Measurements from ENCODE around the gene COQ6. TPM values are rescaled to one million over a fixed set of nuclear protein-coding genes. Genes with fewer than 3 reads are reported as not detected.

COQ6 gene
- polyA plus RNA-seq, 1 donor from 2014 or later, result 82.3 TPM

DNA sequence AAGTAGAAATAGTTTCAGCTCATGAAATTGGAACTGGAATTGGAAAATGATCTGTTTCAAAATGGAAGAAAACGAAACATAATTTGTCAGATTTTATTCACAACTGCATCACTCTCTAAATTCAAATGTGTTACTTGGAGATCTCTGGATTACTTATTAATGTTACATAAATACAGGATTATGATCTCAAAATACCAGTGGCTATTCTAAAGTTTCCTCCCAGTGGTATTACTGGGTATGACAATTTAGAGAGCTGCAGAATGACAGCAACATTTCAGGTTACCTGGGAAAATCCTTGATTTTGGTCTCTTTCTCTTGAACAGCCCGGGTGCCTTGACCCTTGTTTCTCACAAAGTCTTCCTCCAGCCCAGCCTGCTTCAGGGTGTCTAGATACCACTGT is 14.4 kb upstream of the COQ6 start:
- no peak overlapping the region for H3K4me2 ChIP-seq (ENCODE audit: low read length)
- H3F3A ChIP-seq (ENCODE audit: insufficient read depth, low read length, poor library complexity, severe bottlenecking), result no peaks in the 10 kb centered on the region
- TF ChIP-seq CTCF (IDR thresholded peaks at IDR 0.05; ENCODE audit: poor library complexity, severe bottlenecking), result peak; percentile 36
- TF ChIP-seq REST (IDR thresholded peaks at IDR 0.05; ENCODE audit: borderline replicate concordance), result no peak
- H3K9ac ChIP-seq (ENCODE audit: low read length), result no peak overlapping the region
- no peak overlapping the region for H3K27ac ChIP-seq (ENCODE audit: low read length)
- H3K4me3 ChIP-seq (ENCODE audit: low read length), result no peak overlapping the region
- no peaks in the 10 kb centered on the region for H3K9me2 ChIP-seq (ENCODE audit: insufficient read depth, low read length)
- H3K27me3 ChIP-seq (ENCODE audit: insufficient read depth, low read depth, low read length), result no peaks in the 10 kb centered on the region
- no peak overlapping the region for H2AFZ ChIP-seq (ENCODE audit: low read depth, low read length)
- no peaks in the 10 kb centered on the region for H3K9me3 ChIP-seq (ENCODE audit: low read length)
- peaks cover 12% of the 10 kb centered on the region for H3K36me3 ChIP-seq (ENCODE audit: insufficient read depth, low read length)
- no peaks in the 10 kb centered on the region for H3K79me2 ChIP-seq (replicated peaks; ENCODE audit: insufficient read depth, low read length)
- H4K20me1 ChIP-seq (ENCODE audit: insufficient read depth), result no peaks in the 10 kb centered on the region

GRCh38 chr14:73936548-73936947 is 13.6 kb upstream of the COQ6 start:
- no peaks in the 10 kb centered on the region for H4K20me1 ChIP-seq (ENCODE audit: insufficient read depth)
- H3K4me2 ChIP-seq (ENCODE audit: low read length), result no peak overlapping the region
- H3K9ac ChIP-seq (ENCODE audit: low read length), result no peak overlapping the region
- no peaks in the 10 kb centered on the region for H3K79me2 ChIP-seq (replicated peaks; ENCODE audit: insufficient read depth, low read length)
- H3F3A ChIP-seq (ENCODE audit: insufficient read depth, low read length, poor library complexity, severe bottlenecking), result no peaks in the 10 kb centered on the region
- no peak for TF ChIP-seq SMC3 (conservative IDR thresholded peaks at IDR 0.05; ENCODE audit: poor library complexity)
- TF ChIP-seq MXI1 (conservative IDR thresholded peaks at IDR 0.05; ENCODE audit: poor library complexity, severe bottlenecking), result no peak
- TF ChIP-seq RAD21 (conservative IDR thresholded peaks at IDR 0.05), result no peak
- TF ChIP-seq REST (IDR thresholded peaks at IDR 0.05; ENCODE audit: borderline replicate concordance), result no peak
- no peak for TF ChIP-seq TAF1 (IDR thresholded peaks at IDR 0.05; ENCODE audit: low read depth)
- TF ChIP-seq POLR2AphosphoS5 (IDR thresholded peaks at IDR 0.05), result no peak
- H3K9me2 ChIP-seq (ENCODE audit: insufficient read depth, low read length), result no peaks in the 10 kb centered on the region
- H3K4me3 ChIP-seq (ENCODE audit: low read length), result no peak overlapping the region
- H3K36me3 ChIP-seq (ENCODE audit: insufficient read depth, low read length), result peaks cover 11% of the 10 kb centered on the region
- H3K27ac ChIP-seq (ENCODE audit: low read length), result no peak overlapping the region
- H3K27me3 ChIP-seq (ENCODE audit: insufficient read depth, low read depth, low read length), result no peaks in the 10 kb centered on the region
- H2AFZ ChIP-seq (ENCODE audit: low read depth, low read length), result no peak overlapping the region
- H3K9me3 ChIP-seq (ENCODE audit: low read length), result no peaks in the 10 kb centered on the region

All from neural cell (in vitro differentiated cells).